Gastroesophageal sphincter (tissue), 4 donors: Measurements from ENCODE around the gene OTOGL. TPM values are rescaled to one million over a fixed set of nuclear protein-coding genes. Genes with fewer than 3 reads are reported as not detected.

Source experiments
- ATAC-seq: fragments of 150-250 bp; one replicate; pipeline ENCODE4 v1.9.1; 2016; ENCODE audit warnings: mild to moderate bottlenecking, moderate library complexity
- H3K27ac ChIP-seq, 4 donors: fragments of 200-600 bp; sonication (generic) in 3 of 4; 1 replicate in 3 of 4; 2 replicates in 1 of 4; pipeline ENCODE4 v1.5.1; 2016 to 2019
- H3K27me3 ChIP-seq: fragments of 200-600 bp; sonication (generic); one replicate; pipeline ENCODE4 v1.5.1; 2019
- H3K36me3 ChIP-seq, 2 donors: fragments of 200-600 bp; sonication (generic); one replicate each; pipeline ENCODE4 v1.5.1; 2019; ENCODE audit warnings: control low read depth in 1 of 2
- H3K4me1 ChIP-seq, 3 donors: fragments of 200-600 bp; sonication (generic); 1 replicate in 2 of 3; 2 replicates in 1 of 3; pipeline ENCODE4 v1.5.1; 2016 to 2019; ENCODE audit warnings: control low read depth in 2 of 3
- H3K4me3 ChIP-seq, 2 donors: fragments of 200-600 bp; sonication (generic); one replicate each; pipeline ENCODE4 v1.5.1; 2019; ENCODE audit warnings: mild to moderate bottlenecking in 1 of 2, moderate library complexity in 1 of 2
- H3K9me3 ChIP-seq, 3 donors: fragments of 200-600 bp; sonication (generic); one replicate each; pipeline ENCODE4 v1.5.1; 2017 to 2019; ENCODE audit warnings: control low read depth in 2 of 3
- EP300 ChIP-seq: sonication (generic); formaldehyde crosslinking; IDR thresholded peaks from one replicate; pipeline ENCODE4 v1.6.1; 2017; ENCODE audit warnings: antibody characterized with exemption, mild to moderate bottlenecking
- POLR2A ChIP-seq, 2 donors: fragments of 450-650 bp; IDR thresholded peaks; one replicate each; pipeline ENCODE4 v1.6.1; 2017; ENCODE audit warnings: antibody characterized with exemption in 2 of 2, mild to moderate bottlenecking in 2 of 2, moderate library complexity in 1 of 2
- POLR2AphosphoS5 ChIP-seq: sonication (generic); formaldehyde crosslinking; IDR thresholded peaks from one replicate; pipeline ENCODE4 v1.6.1; 2017; ENCODE audit warnings: antibody characterized with exemption
- WGBS, 2 donors: methylation state at CpG; one replicate each; pipeline ENCODE4 v1.1.5; 2018; ENCODE audit warnings: low coverage in 1 of 2; 5-methylcytosine and 5-hydroxymethylcytosine counted together
- total RNA-seq, 4 donors: library from RNA; depleted of rRNA; stranded (reverse); fragments of >200 nt; gene quantifications; one replicate each; pipeline ENCODE4 v1.1.0, GENCODE V29; 2016
- TF ChIP-seq, protein P1 (sequence below), 4 experiments: fragments of 200-600 bp in 2 of 4; fragments of 450-650 bp in 2 of 4; sonication (generic) in 1 of 4; IDR thresholded peaks; one replicate each; pipeline ENCODE4 v1.5.1; 2017 to 2019; ENCODE audit warnings: antibody characterized with exemption in 4 of 4, mild to moderate bottlenecking in 2 of 4, moderate library complexity in 2 of 4

OTOGL gene
- total RNA-seq, 4 donors from 2014 or later = 0.47 to 1.7 (median 1.4) TPM

DNA sequence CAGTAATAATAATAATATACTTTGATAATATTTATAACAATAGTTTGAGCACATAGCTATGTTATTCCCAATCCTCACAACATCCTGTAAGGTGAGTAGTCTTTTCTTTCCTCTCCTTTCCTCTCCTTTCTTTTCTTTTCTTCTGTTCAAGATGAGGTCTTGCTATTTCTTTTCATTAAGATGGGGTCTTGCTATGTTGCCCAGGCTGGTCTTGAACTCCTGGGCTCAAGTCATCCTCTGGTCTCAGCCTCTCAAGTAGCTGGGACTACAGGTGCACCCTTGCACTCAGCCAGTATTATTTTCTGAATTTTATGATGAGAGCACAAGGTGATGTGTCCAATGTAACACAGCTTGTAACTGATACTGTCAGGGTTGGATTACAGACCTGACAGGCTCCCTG lies 134.6 kb downstream of the OTOGL start:
- no peak for ATAC-seq
- peaks cover 0 to 12% (median 2%) of the 10 kb centered on the region in 3 donors for H3K4me1 ChIP-seq
- H3K9me3 ChIP-seq = no peaks in the 10 kb centered on the region
- H3K27ac ChIP-seq = no peak overlapping the region
- H3K27me3 ChIP-seq = no peaks in the 10 kb centered on the region
- TF ChIP-seq, protein P1, sequence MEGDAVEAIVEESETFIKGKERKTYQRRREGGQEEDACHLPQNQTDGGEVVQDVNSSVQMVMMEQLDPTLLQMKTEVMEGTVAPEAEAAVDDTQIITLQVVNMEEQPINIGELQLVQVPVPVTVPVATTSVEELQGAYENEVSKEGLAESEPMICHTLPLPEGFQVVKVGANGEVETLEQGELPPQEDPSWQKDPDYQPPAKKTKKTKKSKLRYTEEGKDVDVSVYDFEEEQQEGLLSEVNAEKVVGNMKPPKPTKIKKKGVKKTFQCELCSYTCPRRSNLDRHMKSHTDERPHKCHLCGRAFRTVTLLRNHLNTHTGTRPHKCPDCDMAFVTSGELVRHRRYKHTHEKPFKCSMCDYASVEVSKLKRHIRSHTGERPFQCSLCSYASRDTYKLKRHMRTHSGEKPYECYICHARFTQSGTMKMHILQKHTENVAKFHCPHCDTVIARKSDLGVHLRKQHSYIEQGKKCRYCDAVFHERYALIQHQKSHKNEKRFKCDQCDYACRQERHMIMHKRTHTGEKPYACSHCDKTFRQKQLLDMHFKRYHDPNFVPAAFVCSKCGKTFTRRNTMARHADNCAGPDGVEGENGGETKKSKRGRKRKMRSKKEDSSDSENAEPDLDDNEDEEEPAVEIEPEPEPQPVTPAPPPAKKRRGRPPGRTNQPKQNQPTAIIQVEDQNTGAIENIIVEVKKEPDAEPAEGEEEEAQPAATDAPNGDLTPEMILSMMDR (IDR thresholded peaks at IDR 0.05) = no peak
- TF ChIP-seq POLR2A (IDR thresholded peaks at IDR 0.05) = no peak
- TF ChIP-seq POLR2AphosphoS5 = no peak
- TF ChIP-seq EP300 = no peak
- no peaks in the 10 kb centered on the region for H3K36me3 ChIP-seq
- H3K4me3 ChIP-seq = no peak overlapping the region

DNA sequence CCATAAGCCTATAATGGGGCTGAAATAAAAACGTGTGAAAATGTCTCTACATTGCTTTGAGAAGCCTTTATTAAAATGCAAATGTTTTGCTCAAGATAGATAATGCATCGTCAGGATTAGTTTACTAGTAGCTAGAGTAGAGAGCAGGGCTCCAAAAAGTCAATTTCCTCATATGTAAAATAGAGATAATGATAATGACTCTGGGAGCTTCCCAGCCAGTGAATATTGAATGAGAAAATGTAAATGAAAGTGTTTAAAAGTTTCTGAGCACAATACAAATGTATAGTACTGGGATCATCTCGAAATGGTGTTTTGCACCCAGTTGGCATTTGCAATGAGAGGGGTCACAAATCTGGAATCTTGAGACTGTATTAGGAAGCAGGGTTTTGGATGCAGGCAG lies 135.3 kb downstream of the OTOGL start:
- Histone ChIP-seq H3K4me1 (peaks cover 0 to 12% (median 0%) of the 10 kb centered on the region in 3 donors), H3K36me3 (no peaks in the 10 kb centered on the region), H3K27ac (no peak overlapping the region), H3K27me3 (no peaks in the 10 kb centered on the region), H3K9me3 (no peaks in the 10 kb centered on the region), H3K4me3 (no peak overlapping the region)
- ATAC-seq = no peak
- WGBS, 2 donors = 70 to 75% methylated on average over 3 of the region's 3 CpGs
- TF ChIP-seq, protein P1 (IDR thresholded peaks at IDR 0.05) = no peak
- TF ChIP-seq EP300 (no peak), POLR2A (IDR thresholded peaks at IDR 0.05) (no peak), POLR2AphosphoS5 (no peak)

DNA sequence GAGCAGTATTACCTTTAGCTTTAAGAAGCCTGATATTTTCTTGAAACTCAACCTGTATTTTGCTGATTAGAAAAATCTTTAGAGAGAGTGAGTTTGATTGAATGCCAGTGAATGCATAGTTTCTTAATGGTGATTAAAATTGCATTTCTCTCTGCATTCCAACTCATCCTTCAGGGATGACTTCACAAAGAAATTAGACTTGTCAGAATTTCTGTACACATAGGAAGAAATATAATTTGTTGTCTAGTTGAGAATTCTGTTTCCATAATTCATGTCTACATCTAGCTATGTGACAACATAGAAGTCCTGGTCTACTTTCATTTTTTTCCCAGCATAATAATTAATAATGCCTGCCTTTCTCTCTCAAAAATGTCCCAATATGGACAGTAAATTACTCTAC lies 136.6 kb downstream of the OTOGL start:
- TF ChIP-seq EP300 (no peak), POLR2AphosphoS5 (no peak), POLR2A (IDR thresholded peaks at IDR 0.05) (no peak)
- TF ChIP-seq, protein P1 (IDR thresholded peaks at IDR 0.05) = no peak
- Histone ChIP-seq H3K4me3 (no peak overlapping the region), H3K4me1 (no peaks in the 10 kb centered on the region), H3K36me3 (no peaks in the 10 kb centered on the region), H3K27me3 (no peaks in the 10 kb centered on the region), H3K27ac (no peak overlapping the region), H3K9me3 (no peaks in the 10 kb centered on the region)
- ATAC-seq = no peak

DNA sequence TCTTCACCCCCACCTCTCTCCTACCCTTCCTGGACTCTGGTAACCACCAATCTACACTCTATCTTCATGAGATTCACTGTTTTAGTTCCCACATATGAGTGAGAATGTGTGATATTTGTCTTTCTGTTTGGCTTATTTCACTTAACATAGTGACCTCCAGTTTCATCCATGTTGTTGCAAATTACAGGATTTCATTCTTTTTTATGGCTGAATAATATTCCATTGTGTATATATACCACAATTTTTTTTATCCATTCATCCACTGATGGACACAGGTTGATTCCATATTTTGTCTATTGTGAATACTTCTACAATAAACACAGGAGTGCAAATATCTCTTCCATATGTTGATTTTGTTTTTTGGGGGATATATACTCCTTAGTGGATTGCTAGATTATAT lies 140.5 kb downstream of the OTOGL start:
- H3K27ac ChIP-seq = no peak overlapping the region
- TF ChIP-seq POLR2A (IDR thresholded peaks at IDR 0.05) = no peak
- no peak for TF ChIP-seq EP300
- TF ChIP-seq POLR2AphosphoS5 = no peak
- TF ChIP-seq, protein P1 (IDR thresholded peaks at IDR 0.05) = no peak
- H3K9me3 ChIP-seq = no peaks in the 10 kb centered on the region

DNA sequence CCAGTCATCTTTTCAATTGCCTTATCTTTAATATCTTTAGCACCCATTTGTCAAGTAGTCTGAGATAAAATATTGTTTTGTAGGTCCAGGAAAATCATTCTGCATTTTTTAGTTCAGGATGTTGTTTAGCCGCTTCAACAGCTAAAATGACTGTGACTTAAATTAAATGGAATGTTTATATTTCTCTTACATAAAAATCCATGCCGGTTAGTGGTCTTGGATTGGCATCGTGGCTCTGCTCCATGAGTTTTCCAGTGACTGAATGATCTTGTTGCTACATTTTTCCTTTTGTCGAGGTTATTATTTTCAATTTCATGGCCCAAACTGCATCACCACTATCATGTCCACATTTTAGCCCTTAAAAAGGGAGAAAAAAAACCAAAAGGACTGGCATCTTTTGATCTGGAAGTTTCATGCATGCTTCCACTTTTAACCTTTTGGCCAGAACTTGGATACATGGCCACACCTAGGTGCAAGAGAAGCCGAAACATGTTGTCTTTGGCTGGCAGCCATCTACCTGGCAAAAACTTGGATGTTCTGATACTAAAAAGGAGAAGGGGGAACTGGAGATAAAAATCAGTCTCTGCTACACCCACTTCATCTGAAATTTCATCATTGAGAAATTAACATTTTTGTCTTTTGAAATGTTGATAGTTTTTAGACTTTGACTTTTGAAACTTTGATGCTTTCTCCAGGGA lies 142.4 kb downstream of the OTOGL start:
- WGBS, 2 donors = 65 to 72% methylated on average over 5 of the region's 5 CpGs
- ATAC-seq = no peak
- Histone ChIP-seq H3K36me3 (no peaks in the 10 kb centered on the region), H3K4me1 (no peaks in the 10 kb centered on the region), H3K27ac (no peak overlapping the region), H3K4me3 (no peak overlapping the region), H3K9me3 (no peaks in the 10 kb centered on the region), H3K27me3 (no peaks in the 10 kb centered on the region)
- TF ChIP-seq, protein P1 (IDR thresholded peaks at IDR 0.05) = no peak
- TF ChIP-seq EP300 = no peak
- no peak for TF ChIP-seq POLR2A (IDR thresholded peaks at IDR 0.05)
- no peak for TF ChIP-seq POLR2AphosphoS5

More for the DNA sequence above, 140.5 kb downstream of the OTOGL start:
- Histone ChIP-seq H3K36me3 (no peaks in the 10 kb centered on the region), H3K27me3 (no peaks in the 10 kb centered on the region), H3K4me3 (no peak overlapping the region), H3K4me1 (no peaks in the 10 kb centered on the region)
- no peak for ATAC-seq
